Upper lobe of right lung (tissue), 1 donor: ENCODE results near the gene CD4. TPM values are rescaled to one million over a fixed set of nuclear protein-coding genes. Genes with fewer than 3 reads are reported as not detected.

Source experiments
- ATAC-seq: fragments of 200-7000 bp; cut with Tn5 transposase; one replicate; pipeline ENCODE4 v1.9.1; 2020; ENCODE audit warnings: mild to moderate bottlenecking, moderate library complexity
- DNase-seq: peaks from one replicate; pipeline ENCODE4 v3.0.0-alpha.2; 2020
- H3K27ac ChIP-seq: fragments of 200-600 bp; one replicate; pipeline ENCODE4 v1.8.0; 2022
- H3K27me3 ChIP-seq: fragments of 200-600 bp; one replicate; pipeline ENCODE4 v1.8.0; 2022; ENCODE audit warnings: mild to moderate bottlenecking
- H3K36me3 ChIP-seq: fragments of 200-600 bp; one replicate; pipeline ENCODE4 v1.8.0; 2022
- H3K4me1 ChIP-seq: fragments of 200-600 bp; one replicate; pipeline ENCODE4 v1.8.0; 2022
- H3K4me3 ChIP-seq: fragments of 200-600 bp; one replicate; pipeline ENCODE4 v1.8.0; 2022; ENCODE audit warnings: mild to moderate bottlenecking
- H3K9me3 ChIP-seq: fragments of 200-600 bp; one replicate; pipeline ENCODE4 v1.8.0; 2022
- CTCF ChIP-seq: fragments of 200-600 bp; IDR thresholded peaks from one replicate; pipeline ENCODE4 v1.8.0; 2022; ENCODE audit warnings: antibody characterized with exemption
- intact Hi-C: fragments of 100-400 bp; cut with DNase I; formaldehyde crosslinking; loops from one replicate; pipeline ENCODE4 v1.11.0; 2022
- total RNA-seq: library from RNA; stranded (reverse); fragmentation: NEBNext Ultra II Directional; extraction: Animal tissue kit (Norgen Biotek cat#: 25700); gene quantifications from one replicate; pipeline ENCODE4 v1.2.1, GENCODE V29; 2021
- donor health status: DM: no; HTN: yes; CAD: no; lungs with severe emphysema.

CD4 gene
- total RNA-seq, 1 donor from 2014 or later: 67.6 TPM

- peaks cover 13% of the 10 kb centered on the region for H3K4me1 ChIP-seq
- no peak overlapping the region for H3K4me3 ChIP-seq
- ATAC-seq (no peak), DNase-seq (no peak)
- peaks cover 56% of the 10 kb centered on the region for H3K36me3 ChIP-seq
- no peaks in the 10 kb centered on the region for H3K9me3 ChIP-seq
- intact Hi-C loops: no loop called here
- no peaks in the 10 kb centered on the region for H3K27me3 ChIP-seq
- TF ChIP-seq CTCF: no peak
- H3K27ac ChIP-seq: no peak overlapping the region
These were observed 40.6 kb upstream of the CD4 start for GRCh38 chr12:6748761-6749160.

DNA sequence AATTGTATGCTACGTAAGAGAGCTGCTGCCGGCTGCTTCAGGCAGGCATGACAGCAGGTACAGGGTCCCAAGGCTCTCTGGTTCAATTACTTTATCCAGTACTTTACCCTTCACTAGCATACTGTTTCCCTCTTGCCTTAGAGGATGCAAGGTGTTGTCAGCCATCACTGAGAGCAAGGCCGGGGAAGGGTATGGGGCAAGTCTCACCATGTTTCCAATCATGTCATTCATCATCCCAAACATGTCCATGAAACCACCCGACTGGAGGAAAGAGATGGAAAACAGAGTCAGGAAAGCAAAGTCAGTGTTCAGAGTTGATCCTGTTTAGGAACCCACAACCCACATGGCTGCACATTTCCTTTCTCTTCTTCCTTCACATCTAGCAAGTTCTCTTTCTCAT, 38.8 kb upstream of the CD4 start:
- ATAC-seq (no peak), DNase-seq (no peak)
- TF ChIP-seq CTCF: no peak
- Histone ChIP-seq H3K4me3 (no peak overlapping the region), H3K9me3 (no peaks in the 10 kb centered on the region), H3K4me1 (peaks cover 16% of the 10 kb centered on the region), H3K36me3 (peaks cover 56% of the 10 kb centered on the region), H3K27me3 (no peaks in the 10 kb centered on the region), H3K27ac (no peak overlapping the region)
- intact Hi-C loops: no loop called here

DNA sequence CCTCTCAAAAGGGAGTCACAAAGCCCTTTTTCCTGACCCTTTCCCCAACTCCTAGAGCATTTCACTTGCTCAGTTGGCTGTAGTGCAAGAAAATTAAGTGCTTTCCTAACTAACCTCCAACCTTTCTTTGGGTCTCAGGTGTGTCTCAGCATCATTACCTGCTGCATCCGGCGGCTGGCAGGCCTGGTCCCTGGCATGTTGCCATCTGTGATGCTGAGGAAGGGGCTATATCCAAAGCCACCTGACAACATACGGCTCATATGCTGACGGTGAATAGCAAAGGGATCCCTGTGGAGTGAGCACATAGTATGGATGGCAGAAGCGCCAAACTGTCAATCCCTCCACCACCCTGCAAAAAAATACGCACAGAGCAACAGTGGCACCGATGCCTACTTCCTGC, 37.6 kb upstream of the CD4 start:
- TF ChIP-seq CTCF: no peak
- ATAC-seq: no peak
- peaks cover 14% of the 10 kb centered on the region for H3K4me1 ChIP-seq
- no peaks in the 10 kb centered on the region for H3K27me3 ChIP-seq
- no peak overlapping the region for H3K4me3 ChIP-seq
- no peak for DNase-seq
- peak overlapping the region; percentile 93 for H3K27ac ChIP-seq
- H3K36me3 ChIP-seq: peaks cover 52% of the 10 kb centered on the region
- intact Hi-C loops: no loop called here
- H3K9me3 ChIP-seq: no peaks in the 10 kb centered on the region

DNA sequence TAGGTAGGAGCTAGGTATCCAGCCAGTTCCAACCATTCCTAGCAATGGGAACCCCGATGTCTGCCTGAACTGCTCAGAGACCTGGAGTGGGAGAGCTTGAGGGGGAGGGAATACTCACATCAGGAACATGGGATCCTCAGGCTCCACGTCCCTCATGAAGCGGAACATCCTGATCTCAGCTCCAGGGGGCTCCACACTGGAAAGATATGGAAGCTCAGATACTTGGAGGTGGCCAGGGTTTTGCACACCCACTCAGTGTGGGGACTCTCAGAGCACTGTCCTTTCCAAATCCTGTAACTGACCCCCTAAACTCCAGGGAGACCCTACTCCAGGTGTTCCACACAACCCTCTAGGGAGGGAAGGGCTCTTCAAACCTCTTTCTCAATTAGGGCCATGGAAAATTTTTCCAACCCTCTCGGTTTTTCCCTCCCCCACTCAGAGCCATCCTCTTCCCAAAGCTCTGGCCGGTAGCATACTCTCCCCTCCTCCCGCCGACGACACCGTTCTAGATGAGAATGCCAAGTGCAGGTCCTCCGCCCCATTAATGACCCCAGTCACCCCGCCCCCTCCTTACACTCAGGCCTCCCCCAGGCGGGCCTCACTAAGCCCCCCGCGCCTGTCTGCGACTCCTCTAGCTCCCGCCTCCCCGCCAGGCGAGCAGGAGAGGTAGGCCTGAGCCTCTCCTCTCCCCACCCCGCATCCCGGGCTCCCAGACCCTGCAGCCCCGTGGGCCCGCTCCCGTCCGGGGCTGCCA, 37.0 kb upstream of the CD4 start:
- Histone ChIP-seq H3K9me3 (no peaks in the 10 kb centered on the region), H3K27ac (peak overlapping the region; percentile 93), H3K27me3 (no peaks in the 10 kb centered on the region), H3K4me3 (peak overlapping the region; percentile 92), H3K4me1 (peaks cover 14% of the 10 kb centered on the region), H3K36me3 (peaks cover 47% of the 10 kb centered on the region)
- no peak for ATAC-seq
- intact Hi-C loops: no loop called here
- DNase-seq: no peak
- peak; percentile 31 for TF ChIP-seq CTCF

- ATAC-seq: peak; percentile 95
- peaks cover 14% of the 10 kb centered on the region for H3K4me1 ChIP-seq
- intact Hi-C loops: no loop called here
- DNase-seq: peak; percentile 99
- H3K36me3 ChIP-seq: peaks cover 39% of the 10 kb centered on the region
- no peaks in the 10 kb centered on the region for H3K27me3 ChIP-seq
- H3K4me3 ChIP-seq: peak within 1 kb of the TSS; percentile 92
- peak within 1 kb of the TSS; percentile 93 for H3K27ac ChIP-seq
- no peaks in the 10 kb centered on the region for H3K9me3 ChIP-seq
- no peak for TF ChIP-seq CTCF
These were observed 36.2 kb upstream of the CD4 start, which contains the start of gene MLF2 for GRCh38 chr12:6752921-6753771. Gene MLF2, minus strand, starts transcription at chr12:6753141. Its CDS starts 807 bp downstream, at chr12:6752334.
